ENCODE results near the gene TBL1XR1.
"Not testable (repeated sequence)": the region's sequence is repeated elsewhere in the genome, so short reads cannot be mapped to it uniquely, and the experiment has no call there.

The TBL1XR1 gene

GRCh38 chr3:177000159-177000558 lies 197.1 kb downstream of the TBL1XR1 start:
- DNase-seq = not testable (repeated sequence)

GRCh38 chr3:176995946-176996345 lies 201.3 kb downstream of the TBL1XR1 start:
- no peak for DNase-seq

- no peak for DNase-seq
Measured at GRCh38 chr3:176994891-176995781, 202.1 kb downstream of the TBL1XR1 start.

- DNase-seq = no peak
Measured at GRCh38 chr3:176994393-176994792, 202.9 kb downstream of the TBL1XR1 start.

- no peak for DNase-seq
Measured at GRCh38 chr3:176992978-176993377, 204.3 kb downstream of the TBL1XR1 start.

GRCh38 chr3:176992565-176992964 lies 204.7 kb downstream of the TBL1XR1 start:
- no peak for DNase-seq

GRCh38 chr3:176988795-176989194 lies 208.5 kb downstream of the TBL1XR1 start:
- DNase-seq = no peak

GRCh38 chr3:176987901-176988650 lies 209.2 kb downstream of the TBL1XR1 start:
- DNase-seq = no peak

GRCh38 chr3:176978441-176978840 lies 218.8 kb downstream of the TBL1XR1 start:
- DNase-seq = no peak

GRCh38 chr3:176977331-176977730 lies 220.0 kb downstream of the TBL1XR1 start:
- DNase-seq = no peak

GRCh38 chr3:176976586-176976985 lies 220.7 kb downstream of the TBL1XR1 start:
- no peak for DNase-seq

- DNase-seq = no peak
Measured at GRCh38 chr3:176974279-176974678, 223.0 kb downstream of the TBL1XR1 start.

- no peak for DNase-seq
Measured at GRCh38 chr3:176971613-176972174, 225.6 kb downstream of the TBL1XR1 start.

- DNase-seq = no peak
Measured at GRCh38 chr3:176970770-176971169, 226.5 kb downstream of the TBL1XR1 start.

GRCh38 chr3:176969506-176969905 lies 227.8 kb downstream of the TBL1XR1 start:
- DNase-seq = no peak

Measured in activated CD4-positive, CD25-positive, alpha-beta regulatory T cell (primary cell).